Endothelial cell of umbilical vein (primary cell): ENCODE measurements around the gene OR52E1.

Experiments
- EZH2 ChIP-seq: IDR thresholded peaks from 2 replicates; pipeline ENCODE4 v1.6.1; 2012; ENCODE audit warnings: borderline replicate concordance, low read depth, mild to moderate bottlenecking, moderate library complexity, low read length, inconsistent platforms; ENCODE audit not compliant: severe bottlenecking
- GATA2 ChIP-seq: IDR thresholded peaks from 2 replicates; pipeline ENCODE4 v1.7.0; 2011; ENCODE audit warnings: low read depth, mild to moderate bottlenecking, moderate library complexity, mixed read lengths, low read length; ENCODE audit not compliant: insufficient read length, insufficient read depth
- JUN ChIP-seq: IDR thresholded peaks from 2 replicates; pipeline ENCODE4 v1.6.1; 2011; ENCODE audit warnings: borderline replicate concordance, low read depth; ENCODE audit not compliant: insufficient read length, insufficient read depth
- MYC ChIP-seq: IDR thresholded peaks from one replicate; pipeline ENCODE4 v1.6.1; 2011; ENCODE audit warnings: mild to moderate bottlenecking, low read depth, low read length
- POLR2A ChIP-seq: IDR thresholded peaks from 2 replicates; pipeline ENCODE4 v1.6.1; 2012; ENCODE audit warnings: low read depth, mild to moderate bottlenecking, control low read depth, low read length
- POLR2AphosphoS5 ChIP-seq: IDR thresholded peaks from 2 replicates; pipeline ENCODE4 v1.6.1; 2012; ENCODE audit warnings: low read depth, mild to moderate bottlenecking, control low read depth, low read length, moderate library complexity; ENCODE audit not compliant: insufficient read depth
- TF ChIP-seq, protein P1 (sequence below), 2 donors: IDR thresholded peaks; 1 replicate in 1 of 2; 2 replicates in 1 of 2; pipeline ENCODE4 v1.5.1; 2011; ENCODE audit warnings: low read length in 2 of 2, mild to moderate bottlenecking in 2 of 2, moderate library complexity in 2 of 2, control low read depth in 1 of 2, inconsistent platforms in 1 of 2, low read depth in 1 of 2; ENCODE audit not compliant: insufficient read depth in 1 of 2; ENCODE audit errors: extremely low read depth in 1 of 2
- TF ChIP-seq, protein P2 (sequence below): IDR thresholded peaks from 2 replicates; pipeline ENCODE4 v1.6.1; 2011; ENCODE audit not compliant: insufficient read depth, insufficient read length

DNA sequence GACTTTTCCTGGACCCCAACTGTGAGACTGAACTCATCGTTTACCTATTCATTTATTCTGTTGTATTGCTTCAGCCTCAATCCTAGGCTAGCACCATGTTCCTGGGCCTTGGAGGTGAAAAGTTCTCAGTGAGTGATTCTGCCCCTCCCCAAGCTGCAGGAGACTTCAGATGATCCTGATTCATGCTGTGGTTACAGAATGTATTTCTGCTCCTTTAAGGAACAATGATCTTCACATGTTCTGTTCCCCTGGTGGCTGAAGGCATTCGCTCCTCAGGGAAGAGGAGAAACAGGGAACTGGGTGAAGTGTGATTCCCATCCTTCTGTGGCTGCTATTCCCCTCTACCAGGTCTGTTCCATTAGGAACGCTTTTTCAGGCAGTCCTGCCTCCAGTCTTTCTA, 2.4 kb downstream of the OR52E1 start:
- TF ChIP-seq, protein P1, sequence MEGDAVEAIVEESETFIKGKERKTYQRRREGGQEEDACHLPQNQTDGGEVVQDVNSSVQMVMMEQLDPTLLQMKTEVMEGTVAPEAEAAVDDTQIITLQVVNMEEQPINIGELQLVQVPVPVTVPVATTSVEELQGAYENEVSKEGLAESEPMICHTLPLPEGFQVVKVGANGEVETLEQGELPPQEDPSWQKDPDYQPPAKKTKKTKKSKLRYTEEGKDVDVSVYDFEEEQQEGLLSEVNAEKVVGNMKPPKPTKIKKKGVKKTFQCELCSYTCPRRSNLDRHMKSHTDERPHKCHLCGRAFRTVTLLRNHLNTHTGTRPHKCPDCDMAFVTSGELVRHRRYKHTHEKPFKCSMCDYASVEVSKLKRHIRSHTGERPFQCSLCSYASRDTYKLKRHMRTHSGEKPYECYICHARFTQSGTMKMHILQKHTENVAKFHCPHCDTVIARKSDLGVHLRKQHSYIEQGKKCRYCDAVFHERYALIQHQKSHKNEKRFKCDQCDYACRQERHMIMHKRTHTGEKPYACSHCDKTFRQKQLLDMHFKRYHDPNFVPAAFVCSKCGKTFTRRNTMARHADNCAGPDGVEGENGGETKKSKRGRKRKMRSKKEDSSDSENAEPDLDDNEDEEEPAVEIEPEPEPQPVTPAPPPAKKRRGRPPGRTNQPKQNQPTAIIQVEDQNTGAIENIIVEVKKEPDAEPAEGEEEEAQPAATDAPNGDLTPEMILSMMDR (IDR thresholded peaks at IDR 0.05; ENCODE audit: extremely low read depth in 1 of 2, insufficient read depth in 1 of 2, low read depth in 1 of 2, low read length in 2 of 2): no peak
- TF ChIP-seq POLR2AphosphoS5 (no peak), JUN (no peak), GATA2 (no peak), POLR2A (no peak), EZH2 (no peak), MYC (no peak)
- TF ChIP-seq, protein P2, sequence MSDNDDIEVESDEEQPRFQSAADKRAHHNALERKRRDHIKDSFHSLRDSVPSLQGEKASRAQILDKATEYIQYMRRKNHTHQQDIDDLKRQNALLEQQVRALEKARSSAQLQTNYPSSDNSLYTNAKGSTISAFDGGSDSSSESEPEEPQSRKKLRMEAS: no peak
